Liver (tissue), 3 donors: ENCODE results near the gene KSR1.

Experiments
- EGR1 ChIP-seq, 2 donors: IDR thresholded peaks; 2 replicates each; pipeline ENCODE4 v1.6.1; 2016 to 2018; ENCODE audit warnings: antibody characterized with exemption in 2 of 2, low read depth in 2 of 2
- GABPA ChIP-seq, 2 donors: IDR thresholded peaks in 1 of 2; conservative IDR thresholded peaks in 1 of 2; 2 replicates each; pipeline ENCODE4 v1.6.1; 2016; ENCODE audit warnings: antibody characterized with exemption in 2 of 2, mild to moderate bottlenecking in 1 of 2, moderate library complexity in 1 of 2
- HNF4A ChIP-seq, 2 donors: conservative IDR thresholded peaks; 2 replicates each; pipeline ENCODE4 v1.6.1; 2016; ENCODE audit warnings: antibody characterized with exemption in 2 of 2, mild to moderate bottlenecking in 2 of 2
- MAX ChIP-seq: IDR thresholded peaks from 2 replicates; pipeline ENCODE4 v1.6.1; 2016; ENCODE audit warnings: antibody characterized with exemption
- TAF1 ChIP-seq: conservative IDR thresholded peaks from 2 replicates; pipeline ENCODE4 v1.6.1; 2016; ENCODE audit warnings: antibody characterized with exemption, mild to moderate bottlenecking
- YY1 ChIP-seq: IDR thresholded peaks from 2 replicates; pipeline ENCODE4 v1.6.1; 2016; ENCODE audit warnings: antibody characterized with exemption, mild to moderate bottlenecking
- ZBTB33 ChIP-seq: IDR thresholded peaks from 2 replicates; pipeline ENCODE4 v1.6.1; 2016; ENCODE audit warnings: antibody characterized with exemption
- TF ChIP-seq, protein P1 (sequence below): fragments of 150-350 bp; IDR thresholded peaks from 2 replicates; pipeline ENCODE4 v1.5.1; 2017; ENCODE audit warnings: improper control_type of control experiment, low read depth, low read length; ENCODE audit not compliant: missing input control
- TF ChIP-seq, protein P2 (sequence below): IDR thresholded peaks from 2 replicates; pipeline ENCODE4 v1.6.1; 2016; ENCODE audit warnings: antibody characterized with exemption
- TF ChIP-seq, protein P3 (sequence below): IDR thresholded peaks from 2 replicates; pipeline ENCODE4 v1.6.1; 2016; ENCODE audit warnings: antibody characterized with exemption, mild to moderate bottlenecking
- donor health status: healthy.
- donor health status: healthy.

DNA sequence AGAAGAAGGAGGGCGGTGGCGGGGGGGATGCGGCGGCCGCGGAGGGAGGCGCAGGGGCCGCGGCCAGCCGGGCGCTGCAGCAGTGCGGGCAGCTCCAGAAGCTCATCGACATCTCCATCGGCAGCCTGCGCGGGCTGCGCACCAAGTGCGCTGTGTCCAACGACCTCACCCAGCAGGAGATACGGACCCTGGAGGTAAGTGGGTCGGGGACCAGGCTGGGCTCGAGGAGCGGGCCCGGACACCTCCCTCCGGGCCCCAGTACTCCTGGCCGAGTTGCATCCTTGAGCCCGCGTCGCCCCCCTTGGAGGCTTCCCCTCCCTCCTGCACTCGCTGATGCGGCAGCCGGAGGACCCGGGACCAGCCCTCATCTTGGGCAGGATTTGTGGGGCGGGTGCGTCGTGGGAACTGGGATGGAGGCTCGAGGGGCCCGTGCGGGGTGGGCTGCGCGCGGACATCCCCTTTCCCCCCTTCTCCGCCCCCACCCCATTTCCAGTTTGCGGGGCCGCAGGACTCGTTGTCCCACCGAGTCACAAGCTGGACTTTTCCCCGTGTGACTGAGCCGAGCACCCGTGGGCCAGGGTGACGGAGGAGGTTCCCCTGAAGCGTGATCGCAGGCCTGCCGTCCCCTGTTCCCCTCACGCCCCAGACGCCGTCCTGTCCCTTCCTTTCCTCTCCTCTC is 572 bp downstream of the KSR1 start:
- TF ChIP-seq, protein P1, sequence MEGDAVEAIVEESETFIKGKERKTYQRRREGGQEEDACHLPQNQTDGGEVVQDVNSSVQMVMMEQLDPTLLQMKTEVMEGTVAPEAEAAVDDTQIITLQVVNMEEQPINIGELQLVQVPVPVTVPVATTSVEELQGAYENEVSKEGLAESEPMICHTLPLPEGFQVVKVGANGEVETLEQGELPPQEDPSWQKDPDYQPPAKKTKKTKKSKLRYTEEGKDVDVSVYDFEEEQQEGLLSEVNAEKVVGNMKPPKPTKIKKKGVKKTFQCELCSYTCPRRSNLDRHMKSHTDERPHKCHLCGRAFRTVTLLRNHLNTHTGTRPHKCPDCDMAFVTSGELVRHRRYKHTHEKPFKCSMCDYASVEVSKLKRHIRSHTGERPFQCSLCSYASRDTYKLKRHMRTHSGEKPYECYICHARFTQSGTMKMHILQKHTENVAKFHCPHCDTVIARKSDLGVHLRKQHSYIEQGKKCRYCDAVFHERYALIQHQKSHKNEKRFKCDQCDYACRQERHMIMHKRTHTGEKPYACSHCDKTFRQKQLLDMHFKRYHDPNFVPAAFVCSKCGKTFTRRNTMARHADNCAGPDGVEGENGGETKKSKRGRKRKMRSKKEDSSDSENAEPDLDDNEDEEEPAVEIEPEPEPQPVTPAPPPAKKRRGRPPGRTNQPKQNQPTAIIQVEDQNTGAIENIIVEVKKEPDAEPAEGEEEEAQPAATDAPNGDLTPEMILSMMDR: no peak
- TF ChIP-seq YY1: no peak
- TF ChIP-seq MAX: no peak
- TF ChIP-seq ZBTB33: no peak
- TF ChIP-seq, protein P2, sequence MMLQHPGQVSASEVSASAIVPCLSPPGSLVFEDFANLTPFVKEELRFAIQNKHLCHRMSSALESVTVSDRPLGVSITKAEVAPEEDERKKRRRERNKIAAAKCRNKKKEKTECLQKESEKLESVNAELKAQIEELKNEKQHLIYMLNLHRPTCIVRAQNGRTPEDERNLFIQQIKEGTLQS: no peak
- no peak for TF ChIP-seq HNF4A (conservative IDR thresholded peaks at IDR 0.05)
- no peak for TF ChIP-seq GABPA (IDR thresholded peaks at IDR 0.05 in 1 of 2, conservative IDR thresholded peaks at IDR 0.05 in 1 of 2)
- TF ChIP-seq, protein P3, sequence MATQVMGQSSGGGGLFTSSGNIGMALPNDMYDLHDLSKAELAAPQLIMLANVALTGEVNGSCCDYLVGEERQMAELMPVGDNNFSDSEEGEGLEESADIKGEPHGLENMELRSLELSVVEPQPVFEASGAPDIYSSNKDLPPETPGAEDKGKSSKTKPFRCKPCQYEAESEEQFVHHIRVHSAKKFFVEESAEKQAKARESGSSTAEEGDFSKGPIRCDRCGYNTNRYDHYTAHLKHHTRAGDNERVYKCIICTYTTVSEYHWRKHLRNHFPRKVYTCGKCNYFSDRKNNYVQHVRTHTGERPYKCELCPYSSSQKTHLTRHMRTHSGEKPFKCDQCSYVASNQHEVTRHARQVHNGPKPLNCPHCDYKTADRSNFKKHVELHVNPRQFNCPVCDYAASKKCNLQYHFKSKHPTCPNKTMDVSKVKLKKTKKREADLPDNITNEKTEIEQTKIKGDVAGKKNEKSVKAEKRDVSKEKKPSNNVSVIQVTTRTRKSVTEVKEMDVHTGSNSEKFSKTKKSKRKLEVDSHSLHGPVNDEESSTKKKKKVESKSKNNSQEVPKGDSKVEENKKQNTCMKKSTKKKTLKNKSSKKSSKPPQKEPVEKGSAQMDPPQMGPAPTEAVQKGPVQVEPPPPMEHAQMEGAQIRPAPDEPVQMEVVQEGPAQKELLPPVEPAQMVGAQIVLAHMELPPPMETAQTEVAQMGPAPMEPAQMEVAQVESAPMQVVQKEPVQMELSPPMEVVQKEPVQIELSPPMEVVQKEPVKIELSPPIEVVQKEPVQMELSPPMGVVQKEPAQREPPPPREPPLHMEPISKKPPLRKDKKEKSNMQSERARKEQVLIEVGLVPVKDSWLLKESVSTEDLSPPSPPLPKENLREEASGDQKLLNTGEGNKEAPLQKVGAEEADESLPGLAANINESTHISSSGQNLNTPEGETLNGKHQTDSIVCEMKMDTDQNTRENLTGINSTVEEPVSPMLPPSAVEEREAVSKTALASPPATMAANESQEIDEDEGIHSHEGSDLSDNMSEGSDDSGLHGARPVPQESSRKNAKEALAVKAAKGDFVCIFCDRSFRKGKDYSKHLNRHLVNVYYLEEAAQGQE: no peak
- TF ChIP-seq EGR1 (IDR thresholded peaks at IDR 0.05; ENCODE audit: low read depth in 2 of 2): no peak
- no peak for TF ChIP-seq TAF1
